ENCODE measurements around the gene EDNRA. TPM values are rescaled to one million over a fixed set of nuclear protein-coding genes. Genes with fewer than 3 reads are reported as not detected.

Gene EDNRA
- total and polyA plus RNA-seq, 8 donors = 0.58 to 24.6 (median 4.1) TPM; not detected in 1

DNA sequence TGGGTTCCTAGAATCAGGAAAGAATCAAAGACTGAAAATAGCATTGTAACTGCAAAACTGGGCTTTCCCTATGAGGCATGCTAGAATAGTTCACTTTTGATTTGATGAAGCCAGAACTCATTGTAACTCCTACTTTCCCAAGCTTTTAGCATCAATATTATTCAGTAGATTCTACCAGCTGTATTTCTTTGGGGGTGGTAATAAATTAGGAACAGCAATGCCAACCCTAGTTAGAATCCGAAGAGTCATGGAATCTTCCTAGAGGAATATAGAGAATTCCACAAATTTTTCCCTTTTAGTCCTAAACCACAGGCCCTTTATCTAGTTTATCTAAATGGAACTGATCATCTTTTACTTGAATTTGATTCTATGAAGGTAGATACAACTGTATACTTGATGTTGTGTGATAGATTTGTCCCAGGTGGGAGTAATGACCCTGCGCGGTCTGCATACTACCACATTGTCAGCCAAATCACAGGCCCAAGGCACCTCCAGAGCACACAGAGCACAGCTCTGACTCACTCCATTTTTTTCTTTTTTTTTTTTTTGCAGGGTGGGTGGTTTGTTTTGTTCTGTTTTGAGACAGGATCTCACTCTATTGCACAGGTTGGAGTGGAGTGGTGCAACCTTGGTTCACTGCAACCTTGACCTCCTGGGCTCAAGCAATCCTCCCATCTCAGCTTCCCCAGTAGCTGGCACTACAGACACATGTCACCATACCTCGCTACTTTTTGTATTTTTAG lies 66.6 kb downstream of the EDNRA start:
- Histone ChIP-seq H3K27ac (no peak overlapping the region), H3K27me3 (no peaks in the 10 kb centered on the region), H3K4me3 (no peak overlapping the region), H3K4me1 (peaks cover 0 to 9% (median 0%) of the 10 kb centered on the region in 4 donors), H3K9me3 (peaks cover 0 to under 1% (median 0%) of the 10 kb centered on the region in 4 donors), H3K36me3 (no peaks in the 10 kb centered on the region)
- intact Hi-C loops (cut with DNase I; ENCODE audit: low total_unique reads) = no loop called here
- DNase-seq = no peak
- 81 to 92% (median 90%) methylated on average over 4 of the region's 4 CpGs for WGBS, 5 donors
- TF ChIP-seq EP300 (IDR thresholded peaks at IDR 0.05) (no peak), POLR2A (IDR thresholded peaks at IDR 0.05) (no peak), CTCF (IDR thresholded peaks at IDR 0.05) (no peak), POLR2AphosphoS5 (IDR thresholded peaks at IDR 0.05) (no peak)

- H3K4me1 ChIP-seq = peaks cover 0 to 9% (median 0%) of the 10 kb centered on the region in 4 donors
- no peak overlapping the region for H3K4me3 ChIP-seq
- TF ChIP-seq POLR2A (IDR thresholded peaks at IDR 0.05) (no peak), EP300 (IDR thresholded peaks at IDR 0.05) (no peak), CTCF (IDR thresholded peaks at IDR 0.05) (no peak), POLR2AphosphoS5 (IDR thresholded peaks at IDR 0.05) (no peak)
- no peaks in the 10 kb centered on the region for H3K36me3 ChIP-seq
- intact Hi-C loops (cut with DNase I; ENCODE audit: low total_unique reads) = no loop called here
- H3K27me3 ChIP-seq = no peaks in the 10 kb centered on the region
- 65 to 95% (median 91%) methylated on average over 2 of the region's 2 CpGs for WGBS, 5 donors
- peaks cover 0 to 9% (median 0%) of the 10 kb centered on the region in 4 donors for H3K9me3 ChIP-seq
- DNase-seq = no peak
- H3K27ac ChIP-seq = no peak overlapping the region
Measured at GRCh38 chr4:147548256-147548655, 67.4 kb downstream of the EDNRA start.

- WGBS, 5 donors = 40 to 45% (median 41%) methylated on average over 8 of the region's 8 CpGs
Measured at GRCh38 chr4:147550626-147551246, 69.8 kb downstream of the EDNRA start.

More at GRCh38 chr4:147550626-147551246, 69.8 kb downstream of the EDNRA start:
- Histone ChIP-seq H3K27me3 (no peaks in the 10 kb centered on the region), H3K9me3 (peaks cover 0 to 9% (median 0%) of the 10 kb centered on the region in 4 donors), H3K4me3 (peak overlapping the region in 1 of 4 donors; percentile 9), H3K27ac (no peak overlapping the region), H3K36me3 (no peaks in the 10 kb centered on the region), H3K4me1 (peaks cover 0 to 9% (median 0%) of the 10 kb centered on the region in 4 donors)
- DNase-seq = no peak
- intact Hi-C loops (cut with DNase I; ENCODE audit: low total_unique reads) = no loop called here
- TF ChIP-seq POLR2AphosphoS5 (IDR thresholded peaks at IDR 0.05) = no peak
- no peak for TF ChIP-seq POLR2A (IDR thresholded peaks at IDR 0.05)
- TF ChIP-seq EP300 (IDR thresholded peaks at IDR 0.05) = no peak
- TF ChIP-seq CTCF (IDR thresholded peaks at IDR 0.05) = no peak
